Measurements from ENCODE around the gene ADCY4. TPM values are rescaled to one million over a fixed set of nuclear protein-coding genes. Genes with fewer than 3 reads are reported as not detected.

The ADCY4 gene
- total RNA-seq, 1 experiment from 2014 or later = 1.1 TPM

DNA sequence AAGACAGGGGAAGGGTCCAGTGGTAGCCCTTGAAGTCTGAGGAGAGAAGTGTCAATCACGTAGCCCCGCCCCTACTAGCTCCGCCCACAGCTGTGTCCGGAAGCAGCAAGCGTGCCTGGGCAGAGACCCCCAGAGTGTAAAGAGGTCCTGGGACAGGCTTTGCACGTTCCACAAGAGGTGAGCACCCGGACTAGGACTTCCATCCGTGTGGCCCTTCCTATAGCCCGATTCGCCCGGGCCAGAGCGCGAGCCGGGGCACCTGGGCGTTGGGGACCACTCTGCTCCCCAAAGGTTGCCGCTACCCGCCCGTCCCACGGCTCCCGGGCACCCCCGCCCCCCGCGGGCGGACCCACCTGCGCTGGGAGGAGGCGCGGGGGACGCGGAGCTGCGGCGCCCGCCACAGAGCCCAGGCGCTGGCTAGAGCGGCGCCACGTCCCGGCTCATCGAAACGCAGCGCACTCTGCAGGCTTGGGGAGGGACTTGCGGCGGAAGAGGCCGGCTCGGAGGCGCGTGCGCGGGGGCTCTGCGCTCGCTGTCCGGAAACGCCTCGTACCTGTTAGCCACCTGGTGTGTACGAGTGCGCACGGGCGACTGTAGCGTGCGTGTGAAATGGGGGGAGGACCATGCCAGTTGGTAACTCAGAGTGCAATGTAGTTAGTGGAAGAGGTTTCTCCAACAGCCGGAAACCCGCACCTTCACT lies 63.6 kb downstream of the ADCY4 start, which contains the start of gene RABGGTA (continued):
- TF ChIP-seq AR (CRISPR knock-in tag; IDR thresholded peaks at IDR 0.05) (no peak), NFATC4 (CRISPR knock-in tag; IDR thresholded peaks at IDR 0.05) (no peak), ZBTB21 (CRISPR knock-in tag; IDR thresholded peaks at IDR 0.05; ENCODE audit: borderline replicate concordance) (peak; percentile 69; the same call in 1 of the 2 replicates), GABPB1 (CRISPR knock-in tag; IDR thresholded peaks at IDR 0.05) (peak; percentile 95), ZSCAN18 (CRISPR knock-in tag; IDR thresholded peaks at IDR 0.05) (no peak), ARID4B (CRISPR knock-in tag; IDR thresholded peaks at IDR 0.05; ENCODE audit: borderline replicate concordance) (peak; percentile 83), ZNF423 (CRISPR knock-in tag; IDR thresholded peaks at IDR 0.05) (no peak), MXD4 (CRISPR knock-in tag; IDR thresholded peaks at IDR 0.05; ENCODE audit: borderline replicate concordance) (no peak), ESRRA (CRISPR knock-in tag; IDR thresholded peaks at IDR 0.05; ENCODE audit: borderline replicate concordance) (peak; percentile 68; the same call in 1 of the 2 replicates), ELF4 (CRISPR knock-in tag; IDR thresholded peaks at IDR 0.05; ENCODE audit: low read depth) (0 out of 2 replicates have a peak, but pooled peaks have one; percentile 56), ZNF512 (CRISPR knock-in tag; IDR thresholded peaks at IDR 0.05; ENCODE audit: borderline replicate concordance) (0 out of 2 replicates have a peak, but pooled peaks have one; percentile 40), FOXJ3 (CRISPR knock-in tag; IDR thresholded peaks at IDR 0.05; ENCODE audit: borderline replicate concordance) (no peak), EMX1 (CRISPR knock-in tag; IDR thresholded peaks at IDR 0.05) (no peak), NFYB (CRISPR knock-in tag; conservative IDR thresholded peaks at IDR 0.05; ENCODE audit: low read depth) (no peak; the same call in 1 of the 2 replicates), TP53 (CRISPR knock-in tag; IDR thresholded peaks at IDR 0.05) (0 out of 2 replicates have a peak, but pooled peaks have one; percentile 19), CDX4 (CRISPR knock-in tag; IDR thresholded peaks at IDR 0.05; ENCODE audit: borderline replicate concordance) (no peak), CREB1 (CRISPR knock-in tag; IDR thresholded peaks at IDR 0.05) (no peak), HMGA2 (CRISPR knock-in tag; IDR thresholded peaks at IDR 0.05) (no peak), SOX15 (CRISPR knock-in tag; IDR thresholded peaks at IDR 0.05) (no peak)
- TF ChIP-seq, protein P1, sequence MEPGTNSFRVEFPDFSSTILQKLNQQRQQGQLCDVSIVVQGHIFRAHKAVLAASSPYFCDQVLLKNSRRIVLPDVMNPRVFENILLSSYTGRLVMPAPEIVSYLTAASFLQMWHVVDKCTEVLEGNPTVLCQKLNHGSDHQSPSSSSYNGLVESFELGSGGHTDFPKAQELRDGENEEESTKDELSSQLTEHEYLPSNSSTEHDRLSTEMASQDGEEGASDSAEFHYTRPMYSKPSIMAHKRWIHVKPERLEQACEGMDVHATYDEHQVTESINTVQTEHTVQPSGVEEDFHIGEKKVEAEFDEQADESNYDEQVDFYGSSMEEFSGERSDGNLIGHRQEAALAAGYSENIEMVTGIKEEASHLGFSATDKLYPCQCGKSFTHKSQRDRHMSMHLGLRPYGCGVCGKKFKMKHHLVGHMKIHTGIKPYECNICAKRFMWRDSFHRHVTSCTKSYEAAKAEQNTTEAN (CRISPR knock-in tag; IDR thresholded peaks at IDR 0.05) = peak; percentile 95; the same call in 1 of the 2 replicates
- TF ChIP-seq, protein P2, sequence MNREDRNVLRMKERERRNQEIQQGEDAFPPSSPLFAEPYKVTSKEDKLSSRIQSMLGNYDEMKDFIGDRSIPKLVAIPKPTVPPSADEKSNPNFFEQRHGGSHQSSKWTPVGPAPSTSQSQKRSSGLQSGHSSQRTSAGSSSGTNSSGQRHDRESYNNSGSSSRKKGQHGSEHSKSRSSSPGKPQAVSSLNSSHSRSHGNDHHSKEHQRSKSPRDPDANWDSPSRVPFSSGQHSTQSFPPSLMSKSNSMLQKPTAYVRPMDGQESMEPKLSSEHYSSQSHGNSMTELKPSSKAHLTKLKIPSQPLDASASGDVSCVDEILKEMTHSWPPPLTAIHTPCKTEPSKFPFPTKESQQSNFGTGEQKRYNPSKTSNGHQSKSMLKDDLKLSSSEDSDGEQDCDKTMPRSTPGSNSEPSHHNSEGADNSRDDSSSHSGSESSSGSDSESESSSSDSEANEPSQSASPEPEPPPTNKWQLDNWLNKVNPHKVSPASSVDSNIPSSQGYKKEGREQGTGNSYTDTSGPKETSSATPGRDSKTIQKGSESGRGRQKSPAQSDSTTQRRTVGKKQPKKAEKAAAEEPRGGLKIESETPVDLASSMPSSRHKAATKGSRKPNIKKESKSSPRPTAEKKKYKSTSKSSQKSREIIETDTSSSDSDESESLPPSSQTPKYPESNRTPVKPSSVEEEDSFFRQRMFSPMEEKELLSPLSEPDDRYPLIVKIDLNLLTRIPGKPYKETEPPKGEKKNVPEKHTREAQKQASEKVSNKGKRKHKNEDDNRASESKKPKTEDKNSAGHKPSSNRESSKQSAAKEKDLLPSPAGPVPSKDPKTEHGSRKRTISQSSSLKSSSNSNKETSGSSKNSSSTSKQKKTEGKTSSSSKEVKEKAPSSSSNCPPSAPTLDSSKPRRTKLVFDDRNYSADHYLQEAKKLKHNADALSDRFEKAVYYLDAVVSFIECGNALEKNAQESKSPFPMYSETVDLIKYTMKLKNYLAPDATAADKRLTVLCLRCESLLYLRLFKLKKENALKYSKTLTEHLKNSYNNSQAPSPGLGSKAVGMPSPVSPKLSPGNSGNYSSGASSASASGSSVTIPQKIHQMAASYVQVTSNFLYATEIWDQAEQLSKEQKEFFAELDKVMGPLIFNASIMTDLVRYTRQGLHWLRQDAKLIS (CRISPR knock-in tag; IDR thresholded peaks at IDR 0.05; ENCODE audit: borderline replicate concordance) = no peak

Measured in WTC11 (cell line).